Neural progenitor cell (in vitro differentiated cells): ENCODE data around the gene TBC1D2. TPM values are rescaled to one million over a fixed set of nuclear protein-coding genes. Genes with fewer than 3 reads are reported as not detected.

Experiments
- DNase-seq: peaks from one replicate; pipeline ENCODE4 v3.0.0-alpha.2; 2016; ENCODE audit warnings: low spot score
- H2AFZ ChIP-seq: fragments of 200-600 bp; sonication (generic); replicated peaks from 2 replicates; pipeline ENCODE4 v1.6.1; 2016; ENCODE audit warnings: antibody characterized with exemption
- H3F3A ChIP-seq: fragments of 200-600 bp; sonication (generic); 2 replicates; pipeline ENCODE4 v1.6.1; 2016; ENCODE audit warnings: antibody characterized with exemption, low read depth
- H3K27ac ChIP-seq: fragments of 200-600 bp; sonication (generic); 2 replicates; pipeline ENCODE4 v1.5.1; 2016; ENCODE audit warnings: mild to moderate bottlenecking
- H3K27me3 ChIP-seq: fragments of 200-600 bp; sonication (generic); 2 replicates; pipeline ENCODE4 v1.6.1; 2016; ENCODE audit warnings: mild to moderate bottlenecking, moderate library complexity
- H3K36me3 ChIP-seq: fragments of 200-600 bp; sonication (generic); 2 replicates; pipeline ENCODE4 v1.5.1; 2016
- H3K4me1 ChIP-seq: fragments of 200-600 bp; sonication (generic); 2 replicates; pipeline ENCODE4 v1.6.1; 2016; ENCODE audit warnings: mixed run types
- H3K4me2 ChIP-seq: fragments of 200-600 bp; sonication (generic); 2 replicates; pipeline ENCODE4 v1.6.1; 2016
- H3K4me3 ChIP-seq: fragments of 200-600 bp; sonication (generic); 2 replicates; pipeline ENCODE4 v1.5.1; 2016
- H3K79me2 ChIP-seq: fragments of 200-600 bp; sonication (generic); 2 replicates; pipeline ENCODE4 v1.6.1; 2016; ENCODE audit warnings: low read depth
- H3K9ac ChIP-seq: fragments of 200-600 bp; sonication (generic); 2 replicates; pipeline ENCODE4 v1.6.1; 2016
- H3K9me3 ChIP-seq: fragments of 200-600 bp; sonication (generic); 2 replicates; pipeline ENCODE4 v1.5.1; 2016; ENCODE audit warnings: low read depth
- H4K20me1 ChIP-seq: fragments of 200-600 bp; sonication (generic); 2 replicates; pipeline ENCODE4 v1.6.1; 2016; ENCODE audit warnings: low read depth
- H3K27ac Mint-ChIP-seq: 3 replicates; pipeline ENCODE4 v1.8.0; 2021; ENCODE audit warnings: mixed read lengths
- H3K27me3 Mint-ChIP-seq: 2 replicates; pipeline ENCODE4 v1.8.0; 2022; ENCODE audit warnings: low read depth, mild to moderate bottlenecking, inconsistent platforms, moderate library complexity, mixed read lengths; ENCODE audit not compliant: insufficient read depth
- H3K36me3 Mint-ChIP-seq: 3 replicates; pipeline ENCODE4 v1.8.0; 2021; ENCODE audit warnings: mixed read lengths
- H3K4me1 Mint-ChIP-seq: 3 replicates; pipeline ENCODE4 v1.8.0; 2021; ENCODE audit warnings: mixed read lengths
- H3K4me3 Mint-ChIP-seq: 3 replicates; pipeline ENCODE4 v1.8.0; 2021; ENCODE audit warnings: mild to moderate bottlenecking, moderate library complexity, mixed read lengths
- H3K9me3 Mint-ChIP-seq: 3 replicates; pipeline ENCODE4 v1.8.0; 2020; ENCODE audit warnings: mixed read lengths
- EZH2 ChIP-seq: fragments of 200-600 bp; sonication (generic); IDR thresholded peaks from 2 replicates; pipeline ENCODE4 v1.6.1; 2017; ENCODE audit warnings: antibody characterized with exemption, mild to moderate bottlenecking, moderate library complexity
- EZH2phosphoT487 ChIP-seq: fragments of 200-600 bp; sonication (generic); IDR thresholded peaks from 2 replicates; pipeline ENCODE4 v1.6.1; 2017; ENCODE audit warnings: antibody characterized with exemption
- total RNA-seq: library from RNA; depleted of rRNA; stranded (reverse); fragments of >200 nt; gene quantifications from 2 replicates; pipeline ENCODE4 v1.2.3, GENCODE V29; 2015; ENCODE audit warnings: low replicate concordance
- TF ChIP-seq, protein P1 (sequence below): fragments of 200-600 bp; sonication (generic); IDR thresholded peaks from 2 replicates; pipeline ENCODE4 v1.5.1; 2017; ENCODE audit warnings: antibody characterized with exemption, mild to moderate bottlenecking

Gene TBC1D2
- total RNA-seq, 1 donor from 2014 or later = 0.41 TPM

DNA sequence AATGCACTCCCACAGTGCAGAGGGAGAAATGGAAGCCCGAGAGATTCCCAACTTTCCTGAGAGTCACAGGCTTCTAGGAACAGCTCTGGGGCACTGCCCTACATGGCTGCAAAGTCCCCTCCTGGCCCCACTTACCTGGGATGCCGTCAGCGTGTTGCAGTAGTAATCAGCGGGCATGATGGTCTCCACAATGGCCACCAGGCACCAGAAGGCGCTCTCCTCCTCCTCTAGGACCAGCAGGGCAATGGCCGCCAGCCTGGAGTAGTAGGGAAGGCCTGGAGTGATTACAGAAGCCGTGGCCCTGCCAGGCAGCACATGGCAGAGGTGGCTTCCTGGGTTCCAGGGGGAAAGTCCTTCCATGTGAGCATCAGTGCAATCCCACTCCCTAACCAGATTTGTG lies 52.3 kb downstream of the TBC1D2 start:
- no peak overlapping the region for H3K4me3 Mint-ChIP-seq
- no peaks in the 10 kb centered on the region for H3K79me2 ChIP-seq
- TF ChIP-seq EZH2phosphoT487 (no peak), EZH2 (no peak)
- TF ChIP-seq, protein P1, sequence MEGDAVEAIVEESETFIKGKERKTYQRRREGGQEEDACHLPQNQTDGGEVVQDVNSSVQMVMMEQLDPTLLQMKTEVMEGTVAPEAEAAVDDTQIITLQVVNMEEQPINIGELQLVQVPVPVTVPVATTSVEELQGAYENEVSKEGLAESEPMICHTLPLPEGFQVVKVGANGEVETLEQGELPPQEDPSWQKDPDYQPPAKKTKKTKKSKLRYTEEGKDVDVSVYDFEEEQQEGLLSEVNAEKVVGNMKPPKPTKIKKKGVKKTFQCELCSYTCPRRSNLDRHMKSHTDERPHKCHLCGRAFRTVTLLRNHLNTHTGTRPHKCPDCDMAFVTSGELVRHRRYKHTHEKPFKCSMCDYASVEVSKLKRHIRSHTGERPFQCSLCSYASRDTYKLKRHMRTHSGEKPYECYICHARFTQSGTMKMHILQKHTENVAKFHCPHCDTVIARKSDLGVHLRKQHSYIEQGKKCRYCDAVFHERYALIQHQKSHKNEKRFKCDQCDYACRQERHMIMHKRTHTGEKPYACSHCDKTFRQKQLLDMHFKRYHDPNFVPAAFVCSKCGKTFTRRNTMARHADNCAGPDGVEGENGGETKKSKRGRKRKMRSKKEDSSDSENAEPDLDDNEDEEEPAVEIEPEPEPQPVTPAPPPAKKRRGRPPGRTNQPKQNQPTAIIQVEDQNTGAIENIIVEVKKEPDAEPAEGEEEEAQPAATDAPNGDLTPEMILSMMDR = no peak
- H4K20me1 ChIP-seq = no peaks in the 10 kb centered on the region
- H3K27ac ChIP-seq = no peak overlapping the region
- H3K4me3 ChIP-seq = no peak overlapping the region
- H3K4me1 ChIP-seq = peaks cover 8% of the 10 kb centered on the region
- no peak overlapping the region for H2AFZ ChIP-seq
- no peaks in the 10 kb centered on the region for H3K9me3 ChIP-seq
- no peak overlapping the region for H3K27ac Mint-ChIP-seq
- no peaks in the 10 kb centered on the region for H3F3A ChIP-seq
- no peaks in the 10 kb centered on the region for H3K36me3 Mint-ChIP-seq
- no peak overlapping the region for H3K9ac ChIP-seq
- no peaks in the 10 kb centered on the region for H3K9me3 Mint-ChIP-seq
- peaks cover 6% of the 10 kb centered on the region for H3K4me1 Mint-ChIP-seq
- no peak for DNase-seq
- H3K27me3 ChIP-seq = no peaks in the 10 kb centered on the region
- H3K27me3 Mint-ChIP-seq = peaks cover 14% of the 10 kb centered on the region
- H3K4me2 ChIP-seq = no peak overlapping the region
- no peaks in the 10 kb centered on the region for H3K36me3 ChIP-seq

DNA sequence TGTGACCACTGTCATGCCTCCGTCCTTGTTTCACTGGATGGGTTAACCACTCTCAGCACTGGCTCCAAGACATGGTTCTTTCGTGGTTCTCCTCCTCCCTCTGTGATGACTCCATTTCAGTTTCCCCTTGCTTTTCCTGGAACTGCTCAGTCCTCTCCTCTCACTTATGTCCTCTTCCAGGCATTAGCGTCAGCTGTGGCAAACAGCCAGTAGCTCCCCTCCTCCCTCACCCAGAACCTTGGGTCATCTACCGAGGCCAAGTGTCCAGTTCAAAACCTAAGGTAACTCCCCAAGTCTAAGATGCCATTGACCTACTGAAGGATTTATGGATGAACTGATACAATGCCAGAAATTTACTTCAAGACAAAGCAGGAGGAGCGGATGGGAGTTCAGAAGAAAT lies 53.2 kb downstream of the TBC1D2 start:
- no peak overlapping the region for H3K27ac Mint-ChIP-seq
- H3K36me3 ChIP-seq = no peaks in the 10 kb centered on the region
- no peak overlapping the region for H3K4me2 ChIP-seq
- H3K4me1 ChIP-seq = peaks cover 8% of the 10 kb centered on the region
- no peak overlapping the region for H3K9ac ChIP-seq
- H3K4me1 Mint-ChIP-seq = peaks cover 5% of the 10 kb centered on the region
- DNase-seq = no peak
- no peak overlapping the region for H3K4me3 Mint-ChIP-seq
- H3K9me3 Mint-ChIP-seq = no peaks in the 10 kb centered on the region
- no peaks in the 10 kb centered on the region for H4K20me1 ChIP-seq
- no peak overlapping the region for H2AFZ ChIP-seq
- H3F3A ChIP-seq = no peaks in the 10 kb centered on the region
- no peaks in the 10 kb centered on the region for H3K9me3 ChIP-seq
- H3K27me3 ChIP-seq = no peaks in the 10 kb centered on the region
- no peaks in the 10 kb centered on the region for H3K36me3 Mint-ChIP-seq
- H3K79me2 ChIP-seq = no peaks in the 10 kb centered on the region
- no peak for TF ChIP-seq EZH2phosphoT487
- TF ChIP-seq, protein P1 = no peak
- no peak for TF ChIP-seq EZH2
- peaks cover 11% of the 10 kb centered on the region for H3K27me3 Mint-ChIP-seq
- H3K27ac ChIP-seq = no peak overlapping the region
- H3K4me3 ChIP-seq = no peak overlapping the region

- Histone ChIP-seq H2AFZ (no peak overlapping the region), H3K36me3 (no peaks in the 10 kb centered on the region), H3K4me1 (peaks cover 8% of the 10 kb centered on the region), H3K27me3 (no peaks in the 10 kb centered on the region), H3K4me3 (no peak overlapping the region), H3K9me3 (no peaks in the 10 kb centered on the region), H3F3A (no peaks in the 10 kb centered on the region), H3K79me2 (no peaks in the 10 kb centered on the region), H3K4me2 (no peak overlapping the region), H3K27ac (no peak overlapping the region), H3K9ac (no peak overlapping the region), H4K20me1 (no peaks in the 10 kb centered on the region)
- peaks cover 12% of the 10 kb centered on the region for H3K27me3 Mint-ChIP-seq
- peaks cover 5% of the 10 kb centered on the region for H3K4me1 Mint-ChIP-seq
- TF ChIP-seq EZH2 (no peak), EZH2phosphoT487 (no peak)
- TF ChIP-seq, protein P1 = no peak
- no peak overlapping the region for H3K27ac Mint-ChIP-seq
- DNase-seq = no peak
- no peak overlapping the region for H3K4me3 Mint-ChIP-seq
- no peaks in the 10 kb centered on the region for H3K36me3 Mint-ChIP-seq
- no peaks in the 10 kb centered on the region for H3K9me3 Mint-ChIP-seq
Measured at GRCh38 chr9:98201749-98202148, 53.7 kb downstream of the TBC1D2 start.
